ENCODE results near the gene PSME1. TPM values are rescaled to one million over a fixed set of nuclear protein-coding genes. Genes with fewer than 3 reads are reported as not detected.

Gene PSME1
- total and polyA plus RNA-seq, 2 donors from 2014 or later: 244 to 333 TPM

GRCh38 chr14:24133735-24134134 lies 2.3 kb upstream of the PSME1 start:
- H3K27ac ChIP-seq (ENCODE audit: low read depth in 2 of 2, low read length in 2 of 2): no peak overlapping the region
- no peak for TF ChIP-seq CTCF (IDR thresholded peaks at IDR 0.05; ENCODE audit: borderline replicate concordance, extremely low read depth, insufficient read depth)
- intact Hi-C loops (cut with DNase I): no loop called here
- DNase-seq: no peak
- no peaks in the 10 kb centered on the region for H3K9me3 ChIP-seq (ENCODE audit: control insufficient read depth in 2 of 3, insufficient read depth in 1 of 3, low read length in 3 of 3)
- peaks cover 0 to 39% (median 25%) of the 10 kb centered on the region in 3 donors for H3K4me1 ChIP-seq (ENCODE audit: control insufficient read depth in 2 of 3, insufficient read depth in 2 of 3, low read depth in 1 of 3, low read length in 3 of 3)
- no peaks in the 10 kb centered on the region for H3K27me3 ChIP-seq (ENCODE audit: control insufficient read depth, insufficient read depth, low read length)
- H3K36me3 ChIP-seq (ENCODE audit: control insufficient read depth in 2 of 3, insufficient read depth in 3 of 3, low read length in 3 of 3): peaks cover 0 to 16% (median 12%) of the 10 kb centered on the region in 3 donors
- H3K9ac ChIP-seq (ENCODE audit: low read length in 3 of 3): no peak overlapping the region
- no peak for FAIRE-seq
- no peak overlapping the region for H3K4me3 ChIP-seq (ENCODE audit: low read length in 3 of 3)

- intact Hi-C loops (cut with DNase I): no loop called here
- peaks cover 0 to 43% (median 21%) of the 10 kb centered on the region in 3 donors for H3K4me1 ChIP-seq (ENCODE audit: control insufficient read depth in 2 of 3, insufficient read depth in 2 of 3, low read depth in 1 of 3, low read length in 3 of 3)
- H3K27ac ChIP-seq (ENCODE audit: low read depth in 2 of 2, low read length in 2 of 2): peak overlapping the region; percentile 63 to 92
- peak overlapping the region in 2 of 3 donors; percentile 40 to 72 for H3K9ac ChIP-seq (ENCODE audit: low read length in 3 of 3)
- no peaks in the 10 kb centered on the region for H3K27me3 ChIP-seq (ENCODE audit: control insufficient read depth, insufficient read depth, low read length)
- no peak for DNase-seq
- H3K9me3 ChIP-seq (ENCODE audit: control insufficient read depth in 2 of 3, insufficient read depth in 1 of 3, low read length in 3 of 3): no peaks in the 10 kb centered on the region
- TF ChIP-seq CTCF (IDR thresholded peaks at IDR 0.05; ENCODE audit: borderline replicate concordance, extremely low read depth, insufficient read depth): no peak
- H3K36me3 ChIP-seq (ENCODE audit: control insufficient read depth in 2 of 3, insufficient read depth in 3 of 3, low read length in 3 of 3): peaks cover 0 to 23% (median 14%) of the 10 kb centered on the region in 3 donors
- H3K4me3 ChIP-seq (ENCODE audit: low read length in 3 of 3): peak overlapping the region; percentile 62 to 70 (median 67)
- FAIRE-seq: no peak
Observed at GRCh38 chr14:24135584-24135833, 485 bp upstream of the PSME1 start.

GRCh38 chr14:24136684-24137528 lies 912 bp downstream of the PSME1 start:
- Histone ChIP-seq H3K9ac (ENCODE audit: low read length in 3 of 3) (peak overlapping the region in 2 of 3 donors; percentile 54 to 77), H3K4me3 (ENCODE audit: low read length in 3 of 3) (peak overlapping the region; percentile 50 to 84 (median 62)), H3K36me3 (ENCODE audit: control insufficient read depth in 2 of 3, insufficient read depth in 3 of 3, low read length in 3 of 3) (peaks cover 0 to 23% (median 14%) of the 10 kb centered on the region in 3 donors), H3K4me1 (ENCODE audit: control insufficient read depth in 2 of 3, insufficient read depth in 2 of 3, low read depth in 1 of 3, low read length in 3 of 3) (peaks cover 0 to 42% (median 15%) of the 10 kb centered on the region in 3 donors), H3K27me3 (ENCODE audit: control insufficient read depth, insufficient read depth, low read length) (no peaks in the 10 kb centered on the region), H3K9me3 (ENCODE audit: control insufficient read depth in 2 of 3, insufficient read depth in 1 of 3, low read length in 3 of 3) (no peaks in the 10 kb centered on the region), H3K27ac (ENCODE audit: low read depth in 2 of 2, low read length in 2 of 2) (peak overlapping the region; percentile 40 to 92)
- intact Hi-C loops (cut with DNase I): no loop called here
- no peak for FAIRE-seq
- TF ChIP-seq CTCF (IDR thresholded peaks at IDR 0.05; ENCODE audit: borderline replicate concordance, extremely low read depth, insufficient read depth): no peak
- DNase-seq: no peak

All from kidney (tissue), 14 donors.